Lower leg skin (tissue), 4 donors: ENCODE measurements around the gene SCAMP5. TPM values are rescaled to one million over a fixed set of nuclear protein-coding genes. Genes with fewer than 3 reads are reported as not detected.
A peak's percentile ranks its signal among the peaks of the same experiment; 100 is the strongest.

ENCODE experiments used
- DNase-seq, 2 donors: peaks; one replicate each; pipeline ENCODE4 v3.0.0-alpha.2; 2019; ENCODE audit warnings: low spot score in 2 of 2
- H3K4me3 ChIP-seq: fragments of 200-600 bp; sonication (generic); 2 replicates; pipeline ENCODE4 v1.5.1; 2017; ENCODE audit warnings: mild to moderate bottlenecking, low read depth; ENCODE audit not compliant: poor library complexity, severe bottlenecking
- CTCF ChIP-seq, 3 donors: fragments of 450-650 bp; IDR thresholded peaks; one replicate each; pipeline ENCODE4 v1.5.1; 2016; ENCODE audit warnings: antibody characterized with exemption in 3 of 3, mild to moderate bottlenecking in 3 of 3, moderate library complexity in 2 of 3
- POLR2A ChIP-seq, 2 donors: fragments of 450-650 bp; IDR thresholded peaks; one replicate each; pipeline ENCODE4 v1.6.1; 2016 to 2017; ENCODE audit warnings: antibody characterized with exemption in 2 of 2, mild to moderate bottlenecking in 1 of 2, moderate library complexity in 1 of 2
- WGBS, 2 donors: methylation state at CpG; one replicate each; pipeline ENCODE4 v1.1.5; 2018; 5-methylcytosine and 5-hydroxymethylcytosine counted together
- intact Hi-C: fragments of 100-400 bp; cut with DNase I; formaldehyde crosslinking; loops from one replicate; pipeline ENCODE4 v1.15.0; 2023; ENCODE audit warnings: low total_unique reads
- total RNA-seq, 4 donors: library from RNA; depleted of rRNA; stranded (reverse); fragments of >200 nt; gene quantifications; one replicate each; pipeline ENCODE4 v1.1.0, GENCODE V29; 2016

Gene SCAMP5
- total RNA-seq, 4 donors from 2014 or later, result 0.46 to 5.4 (median 1.2) TPM

- TF ChIP-seq POLR2A (IDR thresholded peaks at IDR 0.05), result no peak
- TF ChIP-seq CTCF (IDR thresholded peaks at IDR 0.05), result no peak
- DNase-seq, result peak in 1 of 2 donors; percentile 58
- WGBS, 2 donors, result 79 to 96% methylated on average over 5 of the region's 5 CpGs
- no peak overlapping the region for H3K4me3 ChIP-seq
- intact Hi-C loops, result no loop called here
Measured at GRCh38 chr15:75059607-75060006, 64.2 kb downstream of the SCAMP5 start.

- H3K4me3 ChIP-seq, result no peak overlapping the region
- peak in 1 of 2 donors; percentile 18 for DNase-seq
- TF ChIP-seq POLR2A (IDR thresholded peaks at IDR 0.05), result no peak
- no peak for TF ChIP-seq CTCF (IDR thresholded peaks at IDR 0.05)
- intact Hi-C loops, result no loop called here
Measured at GRCh38 chr15:75061272-75061671, 65.9 kb downstream of the SCAMP5 start.

- no peak overlapping the region for H3K4me3 ChIP-seq
- WGBS, 2 donors, result 44 to 63% methylated on average over 3 of the region's 3 CpGs
- DNase-seq, result peak in 1 of 2 donors; percentile 34
- TF ChIP-seq CTCF (IDR thresholded peaks at IDR 0.05) (no peak), POLR2A (IDR thresholded peaks at IDR 0.05) (no peak)
- intact Hi-C loops, result no loop called here
Measured at GRCh38 chr15:75062706-75063105, 67.3 kb downstream of the SCAMP5 start.

- TF ChIP-seq POLR2A (IDR thresholded peaks at IDR 0.05) (no peak), CTCF (IDR thresholded peaks at IDR 0.05) (no peak)
- 70 to 84% methylated on average over 4 of the region's 4 CpGs for WGBS, 2 donors
- DNase-seq, result peak in 1 of 2 donors; percentile 43
- intact Hi-C loops, result no loop called here
- H3K4me3 ChIP-seq, result no peak overlapping the region
Measured at GRCh38 chr15:75063338-75063737, 68.0 kb downstream of the SCAMP5 start.

GRCh38 chr15:75063889-75064288 is 68.5 kb downstream of the SCAMP5 start:
- peak in 1 of 2 donors; percentile 45 for DNase-seq
- 90 to 95% methylated on average over 9 of the region's 9 CpGs for WGBS, 2 donors
- intact Hi-C loops, result no loop called here
- no peak for TF ChIP-seq POLR2A (IDR thresholded peaks at IDR 0.05)
- H3K4me3 ChIP-seq, result no peak overlapping the region

- intact Hi-C loops, result no loop called here
- no peak for TF ChIP-seq CTCF (IDR thresholded peaks at IDR 0.05)
- TF ChIP-seq POLR2A (IDR thresholded peaks at IDR 0.05), result no peak
- DNase-seq, result no peak
- 55 to 57% methylated on average over 2 of the region's 2 CpGs for WGBS, 2 donors
- no peak overlapping the region for H3K4me3 ChIP-seq
Measured at GRCh38 chr15:75064846-75065245, 69.5 kb downstream of the SCAMP5 start.
